Stimulated activated CD4-positive, alpha-beta T cell treated with anti-CD3 and anti-CD28 coated beads, Interleukin-4, amount 100 ng/mL, for 24 hours (primary cell): ENCODE measurements around the gene NAP1L4.

Experiments
- DNase-seq: peaks from one replicate; pipeline ENCODE4 v3.0.0-alpha.2; 2020

NAP1L4 gene, protein sequence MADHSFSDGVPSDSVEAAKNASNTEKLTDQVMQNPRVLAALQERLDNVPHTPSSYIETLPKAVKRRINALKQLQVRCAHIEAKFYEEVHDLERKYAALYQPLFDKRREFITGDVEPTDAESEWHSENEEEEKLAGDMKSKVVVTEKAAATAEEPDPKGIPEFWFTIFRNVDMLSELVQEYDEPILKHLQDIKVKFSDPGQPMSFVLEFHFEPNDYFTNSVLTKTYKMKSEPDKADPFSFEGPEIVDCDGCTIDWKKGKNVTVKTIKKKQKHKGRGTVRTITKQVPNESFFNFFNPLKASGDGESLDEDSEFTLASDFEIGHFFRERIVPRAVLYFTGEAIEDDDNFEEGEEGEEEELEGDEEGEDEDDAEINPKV

DNA sequence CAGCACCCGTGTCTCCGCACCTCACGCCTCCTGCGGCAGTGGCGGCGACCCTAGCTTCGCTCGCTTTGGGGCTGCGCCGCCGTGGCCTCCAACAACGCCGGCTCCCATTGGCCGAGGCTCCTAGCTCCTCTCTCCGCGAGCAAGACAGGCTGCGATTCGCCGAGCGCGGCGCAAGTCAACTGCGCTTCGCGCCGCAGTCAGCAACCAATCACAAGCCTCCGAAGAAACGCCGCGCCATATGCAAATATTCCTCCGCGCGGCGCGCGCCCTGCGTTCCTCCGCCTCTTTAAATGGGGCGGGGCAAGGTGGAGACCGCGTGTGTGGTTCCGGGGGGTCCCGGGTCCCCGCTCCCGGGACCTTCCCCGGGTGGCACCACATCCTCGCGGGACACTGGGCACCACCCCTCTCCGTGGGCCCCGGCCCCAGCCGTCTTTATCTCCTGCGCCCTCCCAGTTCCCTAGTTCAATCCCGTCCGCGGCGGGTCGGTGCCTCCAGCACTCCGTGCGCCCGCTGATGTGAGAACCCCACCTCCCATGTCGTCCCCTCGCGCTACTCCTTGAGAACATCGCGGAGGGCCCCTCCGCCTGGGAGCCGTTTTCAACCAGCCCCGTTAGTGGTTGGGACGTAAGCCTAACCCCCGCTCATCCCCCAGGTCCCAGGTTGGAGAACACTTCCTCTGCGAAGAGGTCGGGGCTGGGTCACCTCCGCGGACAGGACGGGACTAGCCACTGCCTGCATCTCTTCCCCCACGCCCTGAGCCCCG, at the start of gene NAP1L4:
TSS of gene NAP1L4 (minus strand) at position 96 of the 763 bp plus-strand sequence. CDS start 13,109 bp downstream, outside the sequence.
- peak; percentile 96 for DNase-seq

DNA sequence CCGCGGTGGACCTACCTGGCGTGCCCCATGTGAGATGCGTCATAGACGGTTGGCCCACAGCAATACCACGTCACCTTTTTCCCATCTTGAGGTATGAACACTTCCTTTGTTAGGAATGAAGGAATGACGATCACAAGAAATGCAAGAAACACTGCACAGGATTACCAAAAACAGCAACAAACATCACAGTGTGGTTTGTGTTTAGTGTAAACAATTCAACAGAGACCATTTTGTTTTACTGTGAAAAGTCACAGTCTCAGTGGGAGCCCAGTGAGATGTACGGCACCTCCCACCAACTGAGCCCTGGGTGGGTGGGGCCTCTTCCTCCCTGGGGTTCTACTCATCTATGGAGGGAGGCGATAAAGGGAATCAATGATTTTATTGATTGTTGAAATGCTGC, 48.8 kb upstream of the NAP1L4 start:
- no peak for DNase-seq

DNA sequence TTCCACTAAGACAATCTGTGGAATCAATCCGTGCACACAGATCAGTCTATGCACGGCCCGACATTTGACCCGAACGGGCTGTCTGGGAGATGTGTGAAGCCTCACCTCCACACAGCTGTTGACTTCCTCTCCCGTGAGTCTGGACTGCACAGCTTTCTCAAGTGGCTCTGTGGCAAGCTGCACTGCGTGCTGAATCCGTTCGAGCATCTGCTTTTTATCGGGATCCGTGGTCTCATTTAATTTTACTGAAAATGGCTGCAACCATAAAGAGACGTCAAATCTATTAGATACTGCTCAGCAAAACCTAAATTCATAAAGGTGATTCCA, 45.8 kb upstream of the NAP1L4 start:
- DNase-seq: no peak

DNA sequence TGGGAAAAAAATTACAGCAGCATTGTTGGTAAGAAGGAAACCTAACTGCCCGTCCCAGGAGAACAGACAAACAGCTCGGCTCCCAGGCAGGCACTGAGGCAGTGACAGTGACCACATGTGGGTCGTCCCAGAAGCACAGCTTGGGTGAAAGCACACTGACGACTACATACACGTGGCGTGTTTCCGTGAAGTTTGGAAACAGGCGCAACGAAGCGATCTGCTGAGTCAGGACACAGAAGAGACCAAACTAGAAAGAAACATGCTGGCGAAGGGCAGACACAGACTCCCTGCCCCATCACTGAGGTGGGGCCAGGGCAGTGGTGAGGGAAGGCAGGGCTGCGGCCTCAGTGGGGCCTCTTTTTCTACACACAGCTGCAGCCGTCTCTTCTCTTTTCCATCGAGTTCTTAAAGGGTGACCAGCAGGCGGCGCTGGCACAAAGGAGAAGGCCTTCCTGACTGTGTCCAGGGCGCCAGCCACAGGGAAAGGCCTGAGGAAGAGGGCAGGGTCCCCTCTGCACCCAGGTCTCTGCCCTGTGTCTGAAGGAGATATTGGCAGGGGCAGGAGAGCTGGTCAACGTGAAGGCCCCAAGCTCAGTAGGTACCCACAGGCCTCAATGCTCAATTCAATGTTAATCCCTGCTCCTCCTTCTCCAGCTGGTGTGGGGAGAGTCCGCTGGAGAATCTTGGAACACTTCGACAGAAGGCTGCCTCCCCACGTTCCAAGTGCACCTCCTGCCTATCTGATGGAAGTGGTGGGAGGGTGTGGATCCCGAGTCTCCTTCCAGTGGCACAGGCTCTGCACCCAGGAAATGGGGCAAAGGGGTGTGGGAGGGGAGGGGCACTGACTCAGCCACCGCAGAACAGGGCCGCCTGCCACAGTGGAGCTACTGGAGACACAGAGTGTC, 45.2 kb upstream of the NAP1L4 start:
- DNase-seq: peak; percentile 48

DNA sequence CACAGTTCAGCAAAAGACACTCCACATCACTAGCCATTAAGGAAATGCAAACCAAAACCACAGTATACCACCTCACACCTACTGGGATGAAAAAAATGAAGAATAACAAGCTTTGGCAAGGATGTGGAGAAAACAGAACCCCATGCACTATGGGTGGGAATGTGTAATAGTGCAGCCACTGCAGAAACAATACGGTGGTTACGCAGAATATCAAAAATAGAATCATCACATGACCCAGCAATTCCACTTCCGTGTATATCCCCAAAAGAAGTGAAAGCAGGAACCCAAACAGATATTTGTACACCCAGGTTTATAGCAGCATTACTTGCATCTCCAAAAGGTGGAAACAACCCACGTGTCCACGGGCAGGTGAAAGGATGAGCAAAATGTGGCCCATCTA, 44.3 kb upstream of the NAP1L4 start:
- no peak for DNase-seq

DNA sequence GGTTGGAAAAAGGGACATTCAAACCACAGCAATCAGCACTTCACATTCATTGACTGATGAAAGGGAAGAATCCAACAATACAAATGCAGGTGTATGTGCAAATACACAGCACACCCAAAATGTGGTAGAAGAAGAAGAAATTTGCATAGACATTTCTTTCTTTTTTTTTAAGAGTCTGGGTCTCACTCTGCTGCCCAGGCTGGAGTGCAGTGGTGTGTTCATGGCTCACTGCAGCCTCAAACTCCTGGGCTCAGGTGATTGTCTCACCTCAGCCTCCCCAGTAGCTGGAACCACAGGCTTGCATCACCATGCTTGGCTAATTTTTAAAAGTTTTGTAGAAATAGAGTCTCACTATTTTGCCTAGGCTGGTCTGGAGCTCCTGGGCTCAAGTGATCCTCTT, 43.2 kb upstream of the NAP1L4 start:
- no peak for DNase-seq

DNA sequence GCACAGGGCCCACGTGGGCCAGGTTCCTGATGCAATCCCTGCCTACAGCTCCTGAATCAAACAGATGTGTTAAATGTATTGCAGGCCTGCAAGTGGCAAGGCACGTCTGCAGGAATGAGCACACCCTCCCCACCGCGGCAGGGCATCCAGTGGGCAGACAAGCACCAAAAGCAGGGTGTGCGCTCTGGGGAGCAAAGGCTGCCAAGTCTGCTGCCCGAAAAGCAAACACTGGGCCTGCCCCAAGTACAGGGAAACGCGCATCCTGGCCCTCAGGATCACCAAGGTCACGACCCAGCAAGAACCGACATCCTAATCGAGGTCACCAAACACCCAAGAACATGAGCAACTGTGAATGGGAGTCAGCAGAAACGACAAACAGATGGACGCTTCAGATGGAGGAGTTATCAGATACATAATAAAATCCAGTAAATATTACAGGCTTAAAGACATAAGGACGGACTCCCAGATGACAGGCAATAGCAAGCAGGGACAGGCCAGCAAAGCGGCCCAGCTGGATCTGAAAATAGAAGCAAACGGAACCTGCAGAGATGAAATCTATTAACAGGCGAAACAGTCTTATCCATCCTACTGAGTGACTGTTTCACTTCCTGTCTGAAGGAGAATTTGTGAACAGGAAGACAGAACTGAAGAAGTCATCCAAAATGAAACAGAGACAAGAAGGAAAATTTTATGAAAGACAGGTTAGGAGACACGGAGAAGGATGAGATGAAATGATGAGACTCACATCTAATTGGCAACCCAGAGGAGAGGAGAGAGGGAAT, 38.4 kb upstream of the NAP1L4 start:
- no peak for DNase-seq

DNA sequence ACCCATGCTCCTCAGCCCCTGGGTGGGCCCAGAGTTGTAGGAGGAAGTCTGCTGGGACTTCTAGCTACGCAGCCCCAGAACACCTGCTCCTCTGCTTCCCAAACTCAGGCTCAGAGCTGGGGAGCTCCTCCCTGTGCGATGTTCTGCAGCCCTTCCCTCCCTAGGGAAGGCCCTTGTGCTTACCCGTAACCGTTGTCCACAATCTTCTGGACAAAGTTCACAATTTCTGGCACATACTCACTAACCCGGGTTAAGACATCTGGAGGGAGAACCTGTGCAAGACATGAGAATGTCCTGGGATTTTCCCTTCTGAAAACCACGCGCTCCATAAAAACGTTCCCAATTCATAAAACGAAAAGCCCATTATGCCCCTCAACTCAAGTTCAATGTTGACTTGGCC, 36.7 kb upstream of the NAP1L4 start:
- DNase-seq: no peak

DNA sequence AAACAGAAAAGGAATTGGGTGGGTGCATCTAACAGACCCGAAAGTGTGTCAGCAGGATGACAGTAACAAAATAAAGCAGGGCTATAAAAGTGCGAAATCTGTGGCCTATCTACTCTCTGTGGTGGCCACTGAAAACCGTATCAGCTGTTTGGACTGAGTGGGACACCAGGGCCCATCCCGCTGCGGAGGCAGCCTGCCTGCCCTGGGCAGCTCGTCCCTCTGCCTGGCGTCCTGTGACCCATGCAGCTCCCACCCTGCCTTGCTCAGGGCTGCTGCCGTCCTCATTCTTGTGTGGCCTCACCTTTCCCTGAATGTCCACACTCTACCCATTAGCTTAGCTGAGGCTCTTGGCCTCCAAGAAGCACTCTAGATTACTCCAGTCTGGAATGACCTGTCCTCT, 34.7 kb upstream of the NAP1L4 start:
- DNase-seq: no peak

DNA sequence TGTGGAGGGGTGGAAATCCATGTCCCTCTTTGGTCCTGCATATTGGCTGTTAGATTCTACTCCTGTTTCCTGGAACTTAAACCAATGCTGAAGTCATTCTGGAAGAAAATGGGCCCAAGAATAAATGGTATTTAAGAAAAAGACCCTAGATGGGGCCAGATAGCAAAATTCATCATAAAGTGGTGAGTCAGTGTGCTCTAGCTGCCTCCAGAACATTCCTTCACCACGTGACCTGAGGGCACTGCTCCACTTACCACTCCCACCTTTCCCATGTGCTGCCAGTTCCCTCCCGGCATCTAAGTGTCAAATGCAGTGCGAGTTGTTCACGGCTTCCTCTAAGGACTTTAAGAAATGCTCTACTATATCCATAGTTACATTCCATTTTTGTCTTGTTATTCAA, 30.9 kb upstream of the NAP1L4 start:
- no peak for DNase-seq

DNA sequence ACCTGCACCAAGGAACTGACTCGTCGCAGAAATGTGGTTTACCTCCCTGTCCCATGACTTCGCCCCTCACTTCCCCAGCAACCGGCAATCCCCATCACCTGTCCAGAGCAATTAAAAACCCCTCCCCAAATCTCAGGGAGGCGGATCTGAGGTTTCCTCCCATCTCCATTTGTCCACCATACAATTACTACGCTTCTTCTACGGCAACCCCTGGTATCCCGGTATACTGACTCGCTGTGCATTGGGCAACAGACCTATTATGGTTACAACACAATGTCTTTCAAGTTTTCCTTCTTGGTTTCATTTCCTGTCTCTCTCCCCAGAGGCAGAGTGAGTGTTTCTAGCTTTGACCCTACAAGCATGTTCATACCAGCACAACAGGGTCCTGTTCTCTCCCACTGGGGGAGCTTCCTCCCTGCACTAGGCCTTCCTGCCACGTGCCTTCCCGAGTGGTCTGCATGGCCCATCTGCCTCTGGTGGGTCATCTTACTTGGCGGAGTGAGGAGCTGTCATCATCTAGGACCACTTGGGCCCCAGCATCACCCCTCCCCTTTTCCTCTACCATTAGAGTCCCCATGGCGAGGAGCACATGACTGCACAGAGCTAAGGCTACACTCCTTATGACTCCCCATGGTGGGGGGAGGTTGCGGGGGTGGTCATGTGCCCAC, 30.3 kb upstream of the NAP1L4 start:
- no peak for DNase-seq

DNA sequence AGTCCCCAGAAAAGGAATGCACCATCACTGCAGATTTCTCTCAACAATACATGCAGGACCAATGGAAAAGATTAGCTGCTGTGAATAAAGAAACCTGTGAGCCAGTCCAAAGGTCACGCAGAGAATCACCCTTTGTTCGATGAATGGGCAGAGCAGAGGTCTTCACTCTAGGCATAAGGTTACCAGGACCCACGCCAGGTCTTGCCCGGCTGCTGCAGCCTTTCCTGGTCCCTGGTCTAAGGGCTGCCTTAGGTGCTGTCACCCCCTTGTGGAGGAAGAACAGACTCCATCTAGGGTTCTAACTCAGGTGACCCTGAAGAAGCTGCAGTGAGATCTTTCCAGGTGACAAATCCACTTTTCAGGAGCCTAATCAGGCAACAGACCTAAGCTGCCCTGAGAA, 29.0 kb upstream of the NAP1L4 start:
- peak; percentile 25 for DNase-seq

DNA sequence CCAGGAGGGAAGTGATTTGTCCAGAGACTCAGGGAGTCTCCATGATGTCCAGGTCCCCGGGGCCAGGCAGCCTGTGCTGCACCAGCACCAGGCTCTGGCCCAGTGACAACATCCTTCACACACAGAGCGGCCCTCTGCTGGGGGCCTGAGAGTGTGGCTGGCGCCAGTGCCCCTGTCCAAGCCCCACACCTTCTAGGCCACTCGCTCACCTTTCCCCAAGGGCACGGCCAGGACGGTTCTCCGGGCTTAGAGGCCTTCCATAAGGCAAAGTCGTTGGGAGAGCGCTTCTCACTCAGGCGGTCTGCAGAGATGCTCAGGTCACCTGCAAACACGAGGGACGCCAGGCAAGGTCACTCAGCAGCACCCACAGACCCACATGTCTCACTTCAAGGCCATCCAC, 27.9 kb upstream of the NAP1L4 start:
- no peak for DNase-seq

DNA sequence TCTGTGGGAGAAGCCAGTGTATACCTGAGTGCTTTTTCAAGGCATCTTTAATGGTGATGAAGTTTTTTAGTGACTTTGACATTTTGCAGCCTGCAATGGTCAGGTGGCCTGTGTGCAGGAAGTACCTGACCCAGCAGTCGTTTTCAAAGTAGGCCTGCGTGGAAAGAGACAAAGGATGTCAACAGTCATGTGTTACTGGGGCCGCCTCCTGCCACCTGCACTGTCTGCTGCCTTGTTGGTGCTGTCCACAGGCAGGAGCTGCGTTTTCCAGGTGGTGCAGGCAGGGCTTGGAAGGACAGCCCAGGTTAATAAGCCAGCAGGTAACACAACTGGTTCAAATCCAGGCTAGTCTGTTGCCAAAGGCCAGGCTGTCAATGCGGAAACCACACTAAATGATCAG, 26.5 kb upstream of the NAP1L4 start:
- DNase-seq: no peak

DNA sequence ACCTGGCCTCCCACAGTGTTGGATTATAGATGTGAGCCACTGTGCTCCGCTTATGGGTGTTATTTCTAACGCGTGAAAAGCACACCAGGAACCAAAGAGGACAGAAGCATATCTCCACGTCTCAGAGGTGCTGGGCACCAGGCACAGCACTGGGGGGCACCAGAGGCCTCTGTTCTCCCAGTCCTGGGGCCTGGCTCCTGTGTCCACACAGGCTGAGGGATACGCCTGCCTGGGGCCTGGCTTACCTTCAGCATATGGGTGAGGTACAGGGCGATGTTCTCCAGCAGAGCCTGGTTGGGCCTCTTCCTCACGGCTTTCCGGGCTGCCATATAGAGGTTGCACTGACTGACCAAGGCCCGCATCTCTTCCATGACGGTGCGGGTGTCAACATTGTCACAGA, 24.7 kb upstream of the NAP1L4 start:
- DNase-seq: no peak

DNA sequence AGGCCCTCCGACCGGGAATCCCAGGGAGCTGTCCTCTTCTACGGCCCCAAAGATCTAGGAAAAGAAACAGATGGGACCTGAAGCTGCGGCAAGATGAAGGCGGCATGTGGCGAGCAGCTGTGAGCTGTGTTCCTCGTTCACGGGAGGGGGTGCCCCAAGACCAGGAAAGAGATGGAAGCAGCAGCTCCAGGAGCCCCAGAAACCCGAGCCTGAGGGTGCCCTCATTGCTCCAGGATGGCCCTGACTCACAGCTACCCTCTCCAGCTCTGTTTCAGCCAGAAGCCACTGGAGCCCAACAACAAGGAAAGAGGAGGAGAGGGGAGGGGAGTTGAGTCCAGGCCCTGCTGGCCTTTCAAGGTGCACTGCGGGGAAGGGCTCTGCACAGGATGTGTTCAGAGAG, 23.7 kb upstream of the NAP1L4 start:
- DNase-seq: no peak

DNA sequence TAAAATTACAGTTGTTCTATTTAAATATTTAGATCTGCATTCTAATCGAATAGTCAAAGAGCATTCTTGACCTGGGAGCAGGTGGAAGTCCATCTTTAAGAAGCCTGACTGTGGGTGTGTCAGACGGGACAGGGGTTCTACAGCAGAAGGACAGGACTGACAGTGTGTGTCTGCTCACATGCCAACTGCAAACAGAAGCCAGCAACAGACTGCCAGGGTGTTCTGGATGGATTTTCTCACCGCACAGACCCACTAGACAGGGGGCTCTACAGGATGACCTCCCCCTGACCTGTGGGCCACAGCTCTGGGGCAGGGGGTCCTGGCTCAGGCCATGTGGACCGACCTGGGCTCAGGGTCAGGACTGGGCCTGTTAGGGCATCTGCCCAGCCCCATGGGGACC, 22.8 kb upstream of the NAP1L4 start:
- no peak for DNase-seq

DNA sequence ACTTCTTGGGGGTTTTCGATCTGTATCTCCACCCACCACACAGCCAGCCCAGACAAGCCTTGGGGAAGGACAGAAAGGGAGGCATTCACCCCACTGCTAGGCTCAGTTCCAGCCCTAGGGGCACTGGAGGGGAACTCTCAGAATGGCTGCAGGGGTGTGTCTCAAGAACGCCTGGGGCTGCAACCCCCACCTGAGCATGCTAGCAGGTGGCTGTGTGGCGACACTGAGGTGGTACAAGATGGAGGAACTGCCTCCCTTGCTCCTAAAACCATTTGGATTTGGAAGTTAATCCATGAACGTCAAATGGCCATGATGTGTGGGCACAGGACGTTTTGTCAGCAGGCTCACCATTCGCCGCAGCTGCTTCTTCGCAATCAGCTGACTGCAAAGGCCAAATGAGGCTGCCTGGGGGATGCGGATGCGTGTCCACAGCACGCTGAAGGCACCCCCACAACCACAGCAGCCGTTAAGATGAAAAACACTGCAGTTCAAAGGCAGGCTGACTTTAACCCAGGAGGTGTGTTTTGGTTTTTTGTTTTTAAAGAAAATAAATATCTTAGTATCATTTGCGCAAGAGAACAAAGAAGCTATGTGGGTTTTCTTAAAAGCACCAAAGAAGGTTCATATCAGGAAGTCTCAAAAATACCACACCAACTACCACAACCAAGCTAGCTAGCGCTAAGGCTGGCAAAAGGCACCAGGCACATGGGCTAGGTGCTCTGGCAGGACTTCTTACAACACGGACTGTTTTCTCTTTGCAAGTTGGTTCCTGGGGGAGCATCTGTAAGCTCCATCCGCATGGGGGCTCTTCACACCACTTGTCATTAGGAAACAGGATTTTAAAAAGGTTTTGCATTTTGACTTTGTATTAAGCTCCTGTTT, 22.2 kb upstream of the NAP1L4 start:
- DNase-seq: peak; percentile 56

DNA sequence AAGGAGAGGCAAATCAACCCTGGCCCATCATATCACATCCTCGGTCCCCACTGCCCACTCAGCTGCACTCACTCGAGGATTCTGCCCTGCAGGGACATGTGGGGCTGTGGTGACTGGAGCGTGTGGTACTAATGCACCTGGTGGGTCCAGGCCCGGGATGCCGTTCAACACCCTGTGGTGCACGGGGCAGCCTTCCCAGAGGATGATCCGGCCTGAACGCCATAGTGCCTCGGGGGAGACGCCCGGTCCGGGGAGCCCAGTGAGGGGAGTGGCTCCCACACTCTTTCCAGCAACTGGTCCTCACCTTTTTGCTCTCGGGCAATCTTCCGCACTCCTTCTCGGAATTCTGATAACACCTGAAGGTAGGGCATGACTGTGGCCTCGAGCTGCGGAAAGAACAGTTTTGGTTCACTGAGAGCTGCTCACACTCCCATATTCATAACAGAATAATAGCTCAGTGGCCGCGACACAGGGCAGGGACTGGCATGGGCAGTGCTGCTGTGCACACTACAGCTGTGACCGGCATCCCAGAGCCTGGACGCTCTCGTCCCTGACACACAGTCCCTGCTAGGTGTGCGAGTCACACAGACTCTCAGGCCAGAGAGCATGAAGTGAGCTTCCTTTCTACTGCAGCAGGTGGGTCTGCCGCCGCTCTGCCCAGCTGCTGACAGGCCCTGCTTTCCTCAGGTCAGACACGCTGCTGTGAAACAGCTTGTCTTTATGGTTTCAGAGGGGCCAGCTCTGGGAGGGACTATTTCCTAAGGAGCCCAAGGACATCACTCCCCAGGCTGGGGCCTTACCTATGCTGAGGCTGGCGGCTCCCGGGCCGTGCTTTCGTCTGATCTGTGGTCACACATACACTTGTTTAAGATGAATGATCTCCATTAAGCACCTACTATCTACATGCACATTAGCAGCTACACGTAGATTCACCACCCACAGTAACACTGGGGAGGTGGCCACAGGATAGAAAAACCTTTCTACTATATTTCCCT, 20.1 kb upstream of the NAP1L4 start:
- DNase-seq: no peak
